HEK293T (cell line): ENCODE results near the gene TOX4.

ENCODE experiments used
- CTCF ChIA-PET: fragments of 350-600 bp; formaldehyde crosslinking; extraction: SDS; loops from one replicate; lab custom pipeline; 2021; ENCODE audit warnings: antibody characterized with exemption, inconsistent platforms; lab: Yijun Ruan, JAX
- POLR2A ChIA-PET: fragments of 350-600 bp; formaldehyde crosslinking; extraction: SDS; loops from one replicate; lab custom pipeline; 2020; ENCODE audit warnings: antibody characterized with exemption, inconsistent platforms; lab: Yijun Ruan, JAX
- DNase-seq: peaks from one replicate; pipeline ENCODE4 v3.0.0; 2012; ENCODE audit warnings: mixed read lengths; ENCODE audit errors: extremely low spot score
- ARNT ChIP-seq: fragments of 450-650 bp; IDR thresholded peaks from 2 replicates; pipeline ENCODE4 v1.6.1; 2017; ENCODE audit warnings: mild to moderate bottlenecking
- BHLHE40 ChIP-seq: fragments of 450-650 bp; IDR thresholded peaks from 2 replicates; pipeline ENCODE4 v1.6.1; 2016; ENCODE audit warnings: mild to moderate bottlenecking, moderate library complexity, borderline replicate concordance
- CTBP1 ChIP-seq: fragments of 450-650 bp; IDR thresholded peaks from 2 replicates; pipeline ENCODE4 v1.6.1; 2016; ENCODE audit warnings: borderline replicate concordance
- ELF4 ChIP-seq: fragments of 450-650 bp; IDR thresholded peaks from 2 replicates; pipeline ENCODE4 v1.6.1; 2017; ENCODE audit warnings: antibody characterized with exemption
- FOXA1 ChIP-seq: fragments of 450-650 bp; IDR thresholded peaks from 2 replicates; pipeline ENCODE4 v1.6.1; 2016; ENCODE audit warnings: mild to moderate bottlenecking
- FOXK2 ChIP-seq: fragments of 450-650 bp; IDR thresholded peaks from 2 replicates; pipeline ENCODE4 v1.6.1; 2016; ENCODE audit warnings: mild to moderate bottlenecking
- FOXM1 ChIP-seq: fragments of 450-650 bp; IDR thresholded peaks from 2 replicates; pipeline ENCODE4 v1.6.1; 2017; ENCODE audit warnings: mild to moderate bottlenecking, borderline replicate concordance
- HDGF ChIP-seq: fragments of 450-650 bp; IDR thresholded peaks from 2 replicates; pipeline ENCODE4 v1.6.1; 2017; ENCODE audit warnings: antibody characterized with exemption, borderline replicate concordance
- L3MBTL2 ChIP-seq: fragments of 450-650 bp; conservative IDR thresholded peaks from 2 replicates; pipeline ENCODE4 v1.6.1; 2016; ENCODE audit warnings: mild to moderate bottlenecking
- LEF1 ChIP-seq: fragments of 450-650 bp; IDR thresholded peaks from 2 replicates; pipeline ENCODE4 v1.6.1; 2017; ENCODE audit warnings: mild to moderate bottlenecking, borderline replicate concordance
- NFRKB ChIP-seq: fragments of 450-650 bp; IDR thresholded peaks from 2 replicates; pipeline ENCODE4 v1.6.1; 2016; ENCODE audit warnings: mild to moderate bottlenecking, moderate library complexity
- SP1 ChIP-seq: fragments of 450-650 bp; IDR thresholded peaks from 2 replicates; pipeline ENCODE4 v1.6.1; 2017
- SUZ12 ChIP-seq: fragments of 450-650 bp; IDR thresholded peaks from 2 replicates; pipeline ENCODE4 v1.6.1; 2016; ENCODE audit warnings: mild to moderate bottlenecking
- TARDBP ChIP-seq: fragments of 450-650 bp; IDR thresholded peaks from 2 replicates; pipeline ENCODE4 v1.6.1; 2016
- ZNF384 ChIP-seq: fragments of 450-650 bp; IDR thresholded peaks from 2 replicates; pipeline ENCODE4 v1.6.1; 2016
- TF ChIP-seq, protein P1 (sequence below): fragments of 450-650 bp; IDR thresholded peaks from 2 replicates; pipeline ENCODE4 v1.6.1; 2016

TOX4 gene

DNA sequence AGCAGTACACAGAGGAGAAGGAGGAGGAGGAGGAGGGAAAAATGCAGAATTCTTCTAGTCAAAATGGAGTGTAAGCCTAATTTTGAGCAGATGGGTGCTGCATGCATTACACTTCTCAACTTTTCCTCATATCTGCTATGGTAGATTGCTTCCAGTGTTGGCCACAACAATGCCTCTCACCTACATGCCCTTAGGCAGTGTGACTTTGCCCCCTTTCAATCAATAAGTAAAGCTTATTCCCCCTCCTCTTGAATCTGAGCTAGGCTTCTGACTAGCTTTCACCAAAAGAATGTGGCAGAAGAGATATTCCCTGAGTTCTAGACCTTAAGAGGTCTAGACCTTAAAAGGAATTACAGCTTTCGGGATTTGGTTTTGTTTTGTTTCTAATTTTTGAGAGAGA lies 37.3 kb downstream of the TOX4 start:
- TF ChIP-seq ELF4: no peak
- no peak for TF ChIP-seq ZNF384
- no peak for TF ChIP-seq HDGF
- TF ChIP-seq, protein P1, sequence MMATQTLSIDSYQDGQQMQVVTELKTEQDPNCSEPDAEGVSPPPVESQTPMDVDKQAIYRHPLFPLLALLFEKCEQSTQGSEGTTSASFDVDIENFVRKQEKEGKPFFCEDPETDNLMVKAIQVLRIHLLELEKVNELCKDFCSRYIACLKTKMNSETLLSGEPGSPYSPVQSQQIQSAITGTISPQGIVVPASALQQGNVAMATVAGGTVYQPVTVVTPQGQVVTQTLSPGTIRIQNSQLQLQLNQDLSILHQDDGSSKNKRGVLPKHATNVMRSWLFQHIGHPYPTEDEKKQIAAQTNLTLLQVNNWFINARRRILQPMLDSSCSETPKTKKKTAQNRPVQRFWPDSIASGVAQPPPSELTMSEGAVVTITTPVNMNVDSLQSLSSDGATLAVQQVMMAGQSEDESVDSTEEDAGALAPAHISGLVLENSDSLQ: no peak
- DNase-seq: no peak
- ChIA-PET CTCF (interaction anchor here (1.3 kb wide), 1 partner anchor 43 kb away, joined by 3 read pairs; no protein-coding TSS in a partner anchor), POLR2A (interaction anchor here (10.7 kb wide), 1 partner anchor 11 kb away, joined by 257 read pairs; the partner anchor contains the start of gene SALL2)

DNA sequence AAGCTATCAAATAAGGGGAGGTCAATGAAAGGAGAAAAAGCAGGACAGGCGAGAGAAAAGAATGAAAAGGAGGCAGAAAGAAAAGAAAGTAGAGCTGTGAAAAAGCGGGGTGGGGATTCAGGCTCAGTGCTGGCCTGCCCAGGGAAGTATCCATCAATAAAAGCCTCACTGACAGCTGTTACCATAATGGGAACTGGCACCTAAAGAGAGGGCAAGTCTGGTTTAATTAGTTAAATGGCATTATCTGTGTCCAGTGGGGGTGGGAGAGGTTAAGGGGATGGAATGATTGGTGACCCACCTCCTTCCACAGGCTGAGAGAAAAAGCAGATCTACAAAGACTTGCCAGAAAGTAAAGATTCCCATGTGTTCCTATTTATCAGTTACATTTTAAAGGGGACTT lies 41.7 kb downstream of the TOX4 start:
- POLR2A ChIA-PET: interaction anchor here (12.6 kb wide), 1 partner anchor 6 kb away, joined by 257 read pairs; the partner anchor contains the start of gene METTL3
- DNase-seq: no peak
- CTCF ChIA-PET: no interaction called here
- no peak for TF ChIP-seq CTBP1
- no peak for TF ChIP-seq ARNT
- TF ChIP-seq ELF4: no peak
- TF ChIP-seq, protein P1: no peak
- no peak for TF ChIP-seq SP1

DNA sequence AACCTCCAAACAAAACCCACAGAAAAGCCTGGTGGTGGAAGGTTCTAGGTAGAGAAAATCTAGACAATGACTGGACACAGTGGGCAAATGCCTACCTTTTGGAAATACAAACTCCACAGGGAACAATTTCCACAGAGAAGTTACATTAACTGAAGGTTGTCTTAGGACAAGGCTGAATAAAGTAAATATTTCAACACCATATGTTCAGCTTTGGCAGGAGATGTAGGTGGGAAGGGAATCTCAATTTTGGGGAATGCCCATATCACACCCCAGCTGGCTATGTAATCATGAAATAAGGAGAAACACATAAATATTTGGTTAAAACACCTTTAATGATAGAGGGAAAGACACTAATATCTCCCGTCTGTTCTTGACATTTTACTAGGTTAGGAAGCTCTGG lies 43.8 kb downstream of the TOX4 start:
- POLR2A ChIA-PET: interaction anchor here (12.6 kb wide), 1 partner anchor 8 kb away, joined by 257 read pairs; the partner anchor contains the start of gene METTL3
- CTCF ChIA-PET: no interaction called here
- DNase-seq: no peak
- TF ChIP-seq, protein P1: no peak
- TF ChIP-seq FOXK2 (no peak), BHLHE40 (no peak), ZNF384 (no peak), L3MBTL2 (no peak), ARNT (no peak)

- CTCF ChIA-PET: no interaction called here
- POLR2A ChIA-PET: interaction anchor here (12.6 kb wide), 1 partner anchor 9 kb away, joined by 257 read pairs; the partner anchor contains the start of gene METTL3
- TF ChIP-seq FOXA1 (no peak), TARDBP (no peak), HDGF (no peak)
- DNase-seq: no peak
Observed at GRCh38 chr14:21521501-21521900, 44.5 kb downstream of the TOX4 start.

DNA sequence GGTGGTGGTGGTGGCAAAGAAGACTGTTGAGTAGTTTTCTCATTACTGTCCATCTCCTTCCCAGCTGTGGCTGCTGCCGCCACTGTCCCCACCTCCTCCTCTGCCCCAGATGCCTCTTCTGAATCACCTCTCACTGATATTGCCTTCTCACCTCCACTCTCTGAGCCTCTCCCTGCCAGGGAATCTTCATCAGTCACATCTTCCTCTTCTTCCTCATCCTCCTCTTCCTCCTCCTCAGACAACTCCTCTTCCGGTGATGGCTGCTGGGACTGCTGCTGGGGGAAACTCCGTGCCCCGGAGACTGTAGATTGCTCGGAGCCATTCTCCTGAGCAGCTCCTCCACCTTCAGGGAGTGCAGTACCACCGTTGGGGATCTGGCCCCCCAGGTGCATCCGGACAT lies 46.2 kb downstream of the TOX4 start:
- ChIA-PET POLR2A (interaction anchor here (0.8 to 12.6 kb wide), 2 partner anchors 11 to 15 kb away, joined by 3 to 257 read pairs; partner anchors contain the start of gene METTL3), CTCF (no interaction called here)
- no peak for TF ChIP-seq ZNF384
- TF ChIP-seq TARDBP: no peak
- no peak for TF ChIP-seq BHLHE40
- TF ChIP-seq, protein P1: no peak
- TF ChIP-seq LEF1: no peak
- TF ChIP-seq FOXA1: no peak
- no peak for TF ChIP-seq SP1
- TF ChIP-seq HDGF: no peak
- no peak for TF ChIP-seq SUZ12
- no peak for TF ChIP-seq FOXM1
- no peak for DNase-seq

DNA sequence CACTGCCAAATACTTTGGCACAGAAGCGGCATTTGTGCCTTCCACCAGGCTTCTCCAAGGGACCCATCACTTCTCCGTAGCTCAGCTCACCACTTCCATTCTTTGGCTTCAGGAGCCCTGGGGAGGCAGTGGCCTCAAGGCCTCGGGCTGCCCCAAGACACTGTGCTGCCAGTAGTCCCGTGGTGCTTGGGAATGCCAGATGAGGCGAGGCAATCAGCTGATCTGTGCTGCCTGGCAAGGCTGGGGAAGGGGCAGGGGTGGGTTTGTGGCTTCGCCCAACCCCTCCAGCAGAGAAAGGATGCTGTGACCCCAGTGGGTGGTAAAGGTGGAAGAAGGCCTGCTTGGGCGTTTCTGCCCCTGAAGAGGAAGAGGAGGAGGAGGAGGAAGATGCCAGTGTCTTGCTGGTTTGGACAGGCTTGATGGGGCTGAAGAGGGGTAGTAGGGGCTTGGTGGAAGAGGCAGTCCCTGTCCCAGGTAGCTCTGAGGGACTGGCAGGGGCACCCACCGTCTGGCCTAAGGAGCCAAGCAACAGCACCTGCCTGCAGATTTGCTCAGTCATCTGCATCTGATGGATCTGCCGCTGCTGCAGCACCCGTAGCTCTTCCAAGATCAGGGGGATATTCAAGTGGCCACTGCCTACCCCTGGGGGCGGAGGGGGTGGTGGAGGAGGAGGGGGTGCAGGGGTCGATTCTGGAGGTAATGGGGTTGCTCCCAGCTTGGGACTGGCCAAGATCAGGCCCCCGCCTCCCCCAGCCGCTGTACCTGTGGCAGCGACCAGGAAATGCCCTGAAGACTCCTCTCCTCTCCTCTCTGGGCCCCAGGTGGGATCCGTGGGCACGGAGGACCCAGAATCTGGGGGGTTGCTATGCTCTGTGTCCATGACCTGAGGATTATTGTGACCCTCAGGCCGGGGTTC lies 47.8 kb downstream of the TOX4 start:
- ChIA-PET POLR2A (interaction anchor here (0.7 to 12.6 kb wide), 4 partner anchors 12 to 33 kb away, joined by 3 to 257 read pairs (median 20); partner anchors contain the start of gene METTL3), CTCF (interaction anchor here (0.5 kb wide), 1 partner anchor 225 kb away, joined by 3 read pairs; no protein-coding TSS in a partner anchor)
- TF ChIP-seq LEF1 (no peak), FOXA1 (no peak), NFRKB (no peak), ZNF384 (no peak), TARDBP (no peak), SP1 (no peak), ARNT (no peak), L3MBTL2 (no peak), BHLHE40 (no peak), FOXM1 (no peak)
- TF ChIP-seq, protein P1: no peak
- DNase-seq: no peak
